ENCODE measurements around the gene ENAH.

- TF ChIP-seq CTCF (IDR thresholded peaks at IDR 0.05 in 8 of 11, conservative IDR thresholded peaks at IDR 0.05 in 3 of 11) (no peak), POLR2AphosphoS5 (IDR thresholded peaks at IDR 0.05) (no peak), POLR2A (IDR thresholded peaks at IDR 0.05) (no peak)
Measured at GRCh38 chr1:225670356-225670755, 17.4 kb upstream of the ENAH start.
